Memory B cell (primary cell): ENCODE data around the gene LTBP2.

Experiments
- ATAC-seq: fragments of 150-1000 bp; cut with Tn5 transposase; 2 replicates; pipeline ENCODE4 v1.10.0; 2021; ENCODE audit warnings: low read depth, mild to moderate bottlenecking, moderate library complexity
- DNase-seq, 2 donors: peaks; one replicate each; pipeline ENCODE4 v3.0.0; 2022; ENCODE audit warnings: low spot score in 2 of 2
- H3K27ac Mint-ChIP-seq: one replicate; pipeline ENCODE4 v1.8.0; 2022; ENCODE audit warnings: mild to moderate bottlenecking, moderate library complexity, mixed read lengths
- H3K27me3 Mint-ChIP-seq: one replicate; pipeline ENCODE4 v1.8.0; 2022; ENCODE audit warnings: mixed read lengths
- H3K36me3 Mint-ChIP-seq: one replicate; pipeline ENCODE4 v1.8.0; 2022; ENCODE audit warnings: mild to moderate bottlenecking, mixed read lengths
- H3K4me1 Mint-ChIP-seq: one replicate; pipeline ENCODE4 v1.8.0; 2022; ENCODE audit warnings: mixed read lengths
- H3K4me3 Mint-ChIP-seq: one replicate; pipeline ENCODE4 v1.8.0; 2022; ENCODE audit warnings: mild to moderate bottlenecking, moderate library complexity, mixed read lengths
- H3K9me3 Mint-ChIP-seq: one replicate; pipeline ENCODE4 v1.8.0; 2022; ENCODE audit warnings: mixed read lengths

Gene LTBP2

GRCh38 chr14:74562515-74563232, 49.4 kb downstream of the LTBP2 start:
- no peaks in the 10 kb centered on the region for H3K36me3 Mint-ChIP-seq
- H3K27me3 Mint-ChIP-seq, result peaks cover 7% of the 10 kb centered on the region
- no peak overlapping the region for H3K4me3 Mint-ChIP-seq
- no peak for DNase-seq
- ATAC-seq, result peak; percentile 32
- H3K4me1 Mint-ChIP-seq, result no peaks in the 10 kb centered on the region
- H3K27ac Mint-ChIP-seq, result no peak overlapping the region
- no peaks in the 10 kb centered on the region for H3K9me3 Mint-ChIP-seq

GRCh38 chr14:74558655-74559054, 53.4 kb downstream of the LTBP2 start:
- no peaks in the 10 kb centered on the region for H3K9me3 Mint-ChIP-seq
- DNase-seq, result no peak
- no peaks in the 10 kb centered on the region for H3K36me3 Mint-ChIP-seq
- H3K4me3 Mint-ChIP-seq, result no peak overlapping the region
- H3K27me3 Mint-ChIP-seq, result peaks cover 7% of the 10 kb centered on the region
- H3K4me1 Mint-ChIP-seq, result peaks cover 3% of the 10 kb centered on the region
- H3K27ac Mint-ChIP-seq, result no peak overlapping the region
- ATAC-seq, result no peak

- H3K27me3 Mint-ChIP-seq, result peaks cover 8% of the 10 kb centered on the region
- H3K4me1 Mint-ChIP-seq, result peaks cover 3% of the 10 kb centered on the region
- no peak overlapping the region for H3K27ac Mint-ChIP-seq
- H3K36me3 Mint-ChIP-seq, result no peaks in the 10 kb centered on the region
- no peaks in the 10 kb centered on the region for H3K9me3 Mint-ChIP-seq
- no peak for ATAC-seq
- no peak for DNase-seq
- no peak overlapping the region for H3K4me3 Mint-ChIP-seq
Observed at GRCh38 chr14:74557691-74558090, 54.3 kb downstream of the LTBP2 start.

- Mint-ChIP-seq H3K9me3 (no peaks in the 10 kb centered on the region), H3K36me3 (no peaks in the 10 kb centered on the region), H3K4me3 (no peak overlapping the region), H3K27ac (no peak overlapping the region), H3K4me1 (peaks cover 3% of the 10 kb centered on the region), H3K27me3 (peaks cover 13% of the 10 kb centered on the region)
- DNase-seq, result no peak
- no peak for ATAC-seq
Observed at GRCh38 chr14:74555476-74556050, 56.5 kb downstream of the LTBP2 start.

GRCh38 chr14:74554742-74555362, 57.2 kb downstream of the LTBP2 start:
- Mint-ChIP-seq H3K27ac (no peak overlapping the region), H3K4me1 (peaks cover 3% of the 10 kb centered on the region), H3K4me3 (no peak overlapping the region), H3K27me3 (peaks cover 14% of the 10 kb centered on the region), H3K36me3 (no peaks in the 10 kb centered on the region), H3K9me3 (no peaks in the 10 kb centered on the region)
- no peak for DNase-seq
- no peak for ATAC-seq

- Mint-ChIP-seq H3K27me3 (peaks cover 14% of the 10 kb centered on the region), H3K4me1 (peaks cover 3% of the 10 kb centered on the region), H3K27ac (no peak overlapping the region), H3K9me3 (no peaks in the 10 kb centered on the region), H3K4me3 (no peak overlapping the region), H3K36me3 (no peaks in the 10 kb centered on the region)
- DNase-seq (no peak), ATAC-seq (no peak)
Observed at GRCh38 chr14:74552623-74553022, 59.4 kb downstream of the LTBP2 start.

- Mint-ChIP-seq H3K36me3 (no peaks in the 10 kb centered on the region), H3K4me1 (peaks cover 3% of the 10 kb centered on the region), H3K27me3 (peaks cover 14% of the 10 kb centered on the region), H3K27ac (no peak overlapping the region), H3K4me3 (no peak overlapping the region), H3K9me3 (no peaks in the 10 kb centered on the region)
- DNase-seq (no peak), ATAC-seq (no peak)
Observed at GRCh38 chr14:74551431-74552371, 60.3 kb downstream of the LTBP2 start.

- Mint-ChIP-seq H3K27me3 (peaks cover 14% of the 10 kb centered on the region), H3K4me3 (no peak overlapping the region), H3K27ac (no peak overlapping the region), H3K4me1 (peaks cover 3% of the 10 kb centered on the region), H3K9me3 (no peaks in the 10 kb centered on the region), H3K36me3 (no peaks in the 10 kb centered on the region)
- ATAC-seq (no peak), DNase-seq (no peak)
Observed at GRCh38 chr14:74551001-74551400, 61.0 kb downstream of the LTBP2 start.

- ATAC-seq (no peak), DNase-seq (no peak)
- Mint-ChIP-seq H3K9me3 (no peaks in the 10 kb centered on the region), H3K4me1 (peaks cover 3% of the 10 kb centered on the region), H3K4me3 (no peak overlapping the region), H3K36me3 (no peaks in the 10 kb centered on the region), H3K27me3 (peaks cover 15% of the 10 kb centered on the region), H3K27ac (no peak overlapping the region)
Observed at GRCh38 chr14:74550071-74550470, 62.0 kb downstream of the LTBP2 start.

GRCh38 chr14:74549588-74549987, 62.4 kb downstream of the LTBP2 start:
- H3K4me1 Mint-ChIP-seq, result peaks cover 3% of the 10 kb centered on the region
- peaks cover 16% of the 10 kb centered on the region for H3K27me3 Mint-ChIP-seq
- H3K9me3 Mint-ChIP-seq, result no peaks in the 10 kb centered on the region
- H3K4me3 Mint-ChIP-seq, result no peak overlapping the region
- ATAC-seq (no peak), DNase-seq (no peak)
- H3K36me3 Mint-ChIP-seq, result no peaks in the 10 kb centered on the region
- H3K27ac Mint-ChIP-seq, result no peak overlapping the region

- Mint-ChIP-seq H3K4me1 (no peaks in the 10 kb centered on the region), H3K9me3 (no peaks in the 10 kb centered on the region), H3K36me3 (no peaks in the 10 kb centered on the region), H3K27me3 (peaks cover 13% of the 10 kb centered on the region), H3K27ac (no peak overlapping the region), H3K4me3 (no peak overlapping the region)
- ATAC-seq, result no peak
- DNase-seq, result no peak
Observed at GRCh38 chr14:74548881-74549280, 63.2 kb downstream of the LTBP2 start.

- no peaks in the 10 kb centered on the region for H3K4me1 Mint-ChIP-seq
- no peak overlapping the region for H3K27ac Mint-ChIP-seq
Observed at GRCh38 chr14:74547331-74547927, 64.6 kb downstream of the LTBP2 start.

GRCh38 chr14:74546416-74546815, 65.6 kb downstream of the LTBP2 start:
- H3K36me3 Mint-ChIP-seq, result no peaks in the 10 kb centered on the region
- ATAC-seq (no peak), DNase-seq (no peak)
- H3K27me3 Mint-ChIP-seq, result peaks cover 11% of the 10 kb centered on the region
- H3K27ac Mint-ChIP-seq, result no peak overlapping the region
- no peak overlapping the region for H3K4me3 Mint-ChIP-seq
- H3K4me1 Mint-ChIP-seq, result no peaks in the 10 kb centered on the region
- no peaks in the 10 kb centered on the region for H3K9me3 Mint-ChIP-seq

More at GRCh38 chr14:74547331-74547927, 64.6 kb downstream of the LTBP2 start:
- DNase-seq, result no peak
- peaks cover 13% of the 10 kb centered on the region for H3K27me3 Mint-ChIP-seq
- ATAC-seq, result no peak
- no peak overlapping the region for H3K4me3 Mint-ChIP-seq
- H3K9me3 Mint-ChIP-seq, result no peaks in the 10 kb centered on the region
- H3K36me3 Mint-ChIP-seq, result no peaks in the 10 kb centered on the region
